Measurements from ENCODE around the gene VMP1.
"Not testable (repeated sequence)": the region's sequence is repeated elsewhere in the genome, so short reads cannot be mapped to it uniquely, and the experiment has no call there.

The VMP1 gene

DNA sequence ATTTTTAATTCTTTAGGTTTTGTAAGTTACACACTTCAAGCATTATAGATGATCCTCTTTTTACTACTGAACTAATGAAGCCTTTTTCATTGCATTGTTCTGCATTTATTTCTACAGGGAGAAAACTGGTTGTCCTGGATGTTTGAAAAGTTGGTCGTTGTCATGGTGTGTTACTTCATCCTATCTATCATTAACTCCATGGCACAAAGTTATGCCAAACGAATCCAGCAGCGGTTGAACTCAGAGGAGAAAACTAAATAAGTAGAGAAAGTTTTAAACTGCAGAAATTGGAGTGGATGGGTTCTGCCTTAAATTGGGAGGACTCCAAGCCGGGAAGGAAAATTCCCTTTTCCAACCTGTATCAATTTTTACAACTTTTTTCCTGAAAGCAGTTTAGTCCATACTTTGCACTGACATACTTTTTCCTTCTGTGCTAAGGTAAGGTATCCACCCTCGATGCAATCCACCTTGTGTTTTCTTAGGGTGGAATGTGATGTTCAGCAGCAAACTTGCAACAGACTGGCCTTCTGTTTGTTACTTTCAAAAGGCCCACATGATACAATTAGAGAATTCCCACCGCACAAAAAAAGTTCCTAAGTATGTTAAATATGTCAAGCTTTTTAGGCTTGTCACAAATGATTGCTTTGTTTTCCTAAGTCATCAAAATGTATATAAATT lies 132.3 kb downstream of the VMP1 start:
- no peak for DNase-seq (ENCODE audit: low read depth in 3 of 3)

DNA sequence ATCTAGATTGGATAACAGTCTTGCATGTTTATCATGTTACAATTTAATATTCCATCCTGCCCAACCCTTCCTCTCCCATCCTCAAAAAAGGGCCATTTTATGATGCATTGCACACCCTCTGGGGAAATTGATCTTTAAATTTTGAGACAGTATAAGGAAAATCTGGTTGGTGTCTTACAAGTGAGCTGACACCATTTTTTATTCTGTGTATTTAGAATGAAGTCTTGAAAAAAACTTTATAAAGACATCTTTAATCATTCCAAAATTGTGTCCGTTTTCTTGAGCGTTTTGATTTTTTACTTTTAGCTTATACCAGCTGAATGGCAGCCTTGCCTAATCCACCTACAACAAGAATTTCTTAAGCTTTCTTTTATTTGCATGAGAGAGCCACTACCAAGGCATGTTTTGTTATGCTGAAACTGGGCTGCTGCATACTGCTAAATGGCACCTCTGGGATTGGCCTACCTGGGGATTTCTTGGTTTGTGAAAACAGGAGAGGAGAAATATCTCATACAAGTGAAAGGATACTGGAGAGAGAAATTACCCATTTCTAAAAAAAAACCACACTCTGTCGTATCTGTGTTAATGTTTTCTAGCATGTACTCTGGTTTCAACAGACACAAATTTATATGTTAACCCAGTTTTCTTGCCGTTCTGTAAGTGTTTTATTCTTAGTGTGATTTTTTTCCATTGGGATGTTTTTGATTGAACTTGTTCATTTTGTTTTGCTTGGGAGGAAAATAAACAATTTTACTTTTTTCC lies 133.1 kb downstream of the VMP1 start:
- DNase-seq (ENCODE audit: low read depth in 3 of 3): no peak

DNA sequence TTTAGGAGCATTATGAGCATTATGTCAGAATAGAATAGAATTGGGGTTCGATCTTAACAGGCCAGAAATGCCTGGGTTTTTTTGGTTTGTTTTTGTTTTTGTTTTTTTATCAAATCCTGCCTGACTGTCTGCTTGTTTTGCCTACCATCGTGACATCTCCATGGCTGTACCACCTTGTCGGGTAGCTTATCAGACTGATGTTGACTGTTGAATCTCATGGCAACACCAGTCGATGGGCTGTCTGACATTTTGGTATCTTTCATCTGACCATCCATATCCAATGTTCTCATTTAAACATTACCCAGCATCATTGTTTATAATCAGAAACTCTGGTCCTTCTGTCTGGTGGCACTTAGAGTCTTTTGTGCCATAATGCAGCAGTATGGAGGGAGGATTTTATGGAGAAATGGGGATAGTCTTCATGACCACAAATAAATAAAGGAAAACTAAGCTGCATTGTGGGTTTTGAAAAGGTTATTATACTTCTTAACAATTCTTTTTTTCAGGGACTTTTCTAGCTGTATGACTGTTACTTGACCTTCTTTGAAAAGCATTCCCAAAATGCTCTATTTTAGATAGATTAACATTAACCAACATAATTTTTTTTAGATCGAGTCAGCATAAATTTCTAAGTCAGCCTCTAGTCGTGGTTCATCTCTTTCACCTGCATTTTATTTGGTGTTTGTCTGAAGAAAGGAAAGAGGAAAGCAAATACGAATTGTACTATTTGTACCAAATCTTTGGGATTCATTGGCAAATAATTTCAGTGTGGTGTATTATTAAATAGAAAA lies 133.8 kb downstream of the VMP1 start:
- not testable (repeated sequence) for DNase-seq (ENCODE audit: low read depth in 3 of 3)

DNA sequence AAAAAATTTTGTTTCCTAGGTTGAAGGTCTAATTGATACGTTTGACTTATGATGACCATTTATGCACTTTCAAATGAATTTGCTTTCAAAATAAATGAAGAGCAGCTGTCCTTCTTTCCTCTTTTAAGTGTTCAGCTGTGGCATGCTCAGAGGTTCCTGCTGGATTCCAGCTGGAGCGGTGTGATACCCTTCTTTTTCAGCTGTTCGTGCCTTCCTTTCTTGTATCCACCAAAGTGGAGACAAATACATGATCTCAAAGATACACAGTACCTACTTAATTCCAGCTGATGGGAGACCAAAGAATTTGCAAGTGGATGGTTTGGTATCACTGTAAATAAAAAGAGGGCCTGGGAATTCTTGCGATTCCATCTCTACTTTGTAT lies 134.4 kb downstream of the VMP1 start:
- not testable (repeated sequence) for DNase-seq (ENCODE audit: low read depth in 3 of 3)

DNA sequence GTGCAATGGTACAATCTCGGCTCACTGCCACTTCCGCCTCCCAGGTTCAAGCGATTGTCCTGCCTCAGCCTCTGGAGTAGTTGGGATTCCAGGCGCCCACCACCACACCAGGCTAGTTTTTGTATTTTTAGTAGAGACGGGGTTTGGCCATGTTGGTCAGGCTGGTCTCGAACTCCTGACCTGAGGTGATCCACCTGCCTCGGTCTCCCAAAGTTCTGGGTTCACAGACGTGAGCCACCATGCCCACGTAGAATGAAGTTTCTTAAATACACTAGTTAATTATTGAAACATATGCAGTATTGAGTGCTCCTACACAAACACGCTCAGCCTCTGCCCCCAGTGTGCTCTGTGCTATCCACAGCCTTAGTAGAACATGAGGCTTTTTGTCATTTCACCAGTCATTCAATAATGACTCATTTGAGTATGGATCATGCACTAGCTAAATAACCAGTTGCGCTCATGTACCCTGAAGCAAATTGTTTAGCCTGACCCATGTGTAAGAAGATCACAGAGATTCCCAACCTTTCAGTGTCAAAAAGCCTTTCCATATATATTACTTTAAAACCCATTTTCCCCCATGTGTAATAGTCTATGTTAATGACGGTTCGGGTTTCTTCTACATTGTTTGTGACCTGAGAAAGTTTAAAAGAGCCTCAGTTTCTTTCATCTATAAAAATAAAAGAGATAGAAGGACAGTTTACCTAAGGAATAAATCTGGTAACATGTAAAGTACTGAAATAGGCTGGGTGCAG lies 135.6 kb downstream of the VMP1 start:
- peak in 1 of 3 donors; percentile 72 for DNase-seq (ENCODE audit: low read depth in 3 of 3)

DNA sequence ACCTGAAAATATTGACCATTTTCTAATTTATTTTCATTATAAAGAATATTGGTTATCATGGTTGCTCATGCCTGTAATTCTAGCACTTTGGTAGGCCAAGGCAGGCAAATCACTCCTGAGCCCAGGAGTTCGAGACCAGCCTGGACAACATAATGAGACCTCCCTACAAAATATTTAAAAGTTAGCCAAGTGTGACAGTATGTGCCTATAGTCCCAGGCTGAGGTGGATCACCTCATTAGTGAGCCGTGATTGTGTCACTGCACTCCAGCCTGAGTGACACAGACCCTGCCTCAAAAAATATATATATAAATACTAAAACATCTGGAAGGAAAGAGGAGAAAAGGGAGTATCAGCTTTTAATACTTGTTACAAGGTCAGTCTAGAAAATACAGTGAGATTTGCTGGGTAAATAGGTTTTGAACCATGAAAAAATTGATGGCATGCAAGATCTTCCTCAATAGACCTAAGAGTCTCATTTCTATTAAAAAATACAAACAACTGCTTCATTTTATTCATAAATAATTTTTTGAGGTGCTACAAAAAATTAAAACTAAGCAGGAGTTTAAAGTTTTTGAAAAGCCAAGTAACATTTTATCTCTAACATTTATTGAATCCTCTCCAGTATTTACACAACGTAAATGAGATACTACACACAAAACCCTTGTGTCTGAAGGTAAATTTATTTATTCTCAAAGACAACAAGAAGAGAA lies 137.6 kb downstream of the VMP1 start:
- no peak for DNase-seq (ENCODE audit: low read depth in 3 of 3)

DNA sequence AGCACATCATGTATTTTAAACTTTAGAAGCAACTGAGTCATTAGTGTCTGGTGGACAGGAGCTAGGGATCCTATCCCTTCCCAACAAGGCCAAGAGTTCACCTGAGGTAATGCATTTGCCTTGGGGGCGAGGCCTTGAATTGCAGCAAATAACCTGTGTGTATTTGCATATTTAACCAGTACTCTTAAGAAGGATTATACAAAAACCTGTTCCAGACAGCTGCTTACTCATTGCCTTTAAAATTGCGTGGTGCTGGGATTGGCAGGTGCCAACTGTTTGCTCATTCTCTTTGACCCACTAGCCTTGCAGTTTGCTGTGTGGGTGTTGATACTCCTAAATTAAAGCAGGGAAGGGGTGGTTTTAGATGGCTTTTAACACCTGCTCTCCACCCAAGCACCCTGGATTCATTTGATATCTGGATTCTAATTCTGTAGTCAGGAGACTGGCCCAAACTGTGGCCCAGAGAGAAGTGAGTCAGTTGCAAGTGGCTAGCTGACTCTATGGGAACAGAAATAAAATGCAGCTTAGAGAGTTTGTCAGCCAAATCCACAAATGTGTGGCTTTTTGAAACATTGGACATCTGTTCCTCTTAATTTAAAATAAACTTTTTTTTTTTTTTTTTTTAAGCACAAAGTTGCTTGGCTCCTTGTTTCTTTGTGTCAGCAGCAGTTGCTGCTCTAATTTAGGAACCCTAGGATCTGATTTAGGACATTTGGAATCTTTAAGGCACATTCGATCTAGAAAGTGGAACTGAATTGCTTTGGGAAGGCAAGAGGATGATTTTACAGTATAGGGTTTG lies 138.3 kb downstream of the VMP1 start:
- no peak for DNase-seq (ENCODE audit: low read depth in 3 of 3)

DNA sequence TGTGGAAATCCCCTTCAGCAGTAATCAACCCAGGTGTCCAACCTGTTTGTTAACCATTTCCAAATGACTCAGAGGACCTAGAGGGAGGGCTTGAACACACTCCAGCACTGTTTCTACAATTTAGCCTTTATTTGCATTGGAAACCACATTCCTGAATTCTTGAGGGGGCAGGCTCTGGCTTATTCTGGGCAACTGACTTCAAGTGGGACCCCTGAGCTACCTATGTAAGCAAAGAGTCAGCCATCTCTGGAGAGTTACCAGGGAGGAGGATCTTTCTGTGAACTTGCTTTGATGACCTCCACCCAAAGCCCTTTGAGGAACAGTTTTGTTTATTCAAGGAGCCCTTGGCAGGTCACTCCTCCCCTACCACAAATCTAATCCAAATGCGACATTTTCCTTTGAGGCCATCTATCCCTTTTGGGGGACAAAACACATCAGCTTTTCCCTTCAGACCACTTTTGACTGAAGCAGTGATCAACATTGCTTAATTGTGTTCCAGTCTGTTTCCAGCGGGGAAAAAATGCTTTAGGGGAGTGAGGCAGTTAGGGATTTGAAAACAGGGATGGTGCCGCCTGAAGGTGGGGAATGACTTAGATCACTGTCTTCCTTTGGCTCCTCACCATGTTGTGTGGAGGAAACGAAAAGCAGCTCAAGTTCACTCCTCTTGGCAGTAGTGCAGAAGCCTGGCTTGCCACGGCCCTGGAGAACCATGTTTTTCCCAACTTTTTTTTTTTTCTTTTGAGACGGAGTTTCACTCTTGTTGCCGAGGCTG lies 139.1 kb downstream of the VMP1 start:
- DNase-seq (ENCODE audit: low read depth in 3 of 3): no peak

DNA sequence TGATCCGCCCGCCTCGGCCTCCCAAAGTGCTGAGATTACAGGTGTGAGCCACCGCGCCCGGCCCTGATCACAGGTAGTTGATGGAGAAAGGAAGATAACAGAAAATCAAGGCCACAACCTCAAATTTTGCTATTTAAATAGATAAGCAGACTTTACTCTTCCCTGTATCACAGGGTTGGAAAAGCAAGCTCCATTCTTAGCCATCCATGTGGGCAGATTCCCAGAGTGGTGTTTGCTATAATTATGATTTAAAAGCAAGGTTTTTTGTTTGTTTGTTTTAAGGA lies 140.9 kb downstream of the VMP1 start:
- DNase-seq (ENCODE audit: low read depth in 3 of 3): no peak

DNA sequence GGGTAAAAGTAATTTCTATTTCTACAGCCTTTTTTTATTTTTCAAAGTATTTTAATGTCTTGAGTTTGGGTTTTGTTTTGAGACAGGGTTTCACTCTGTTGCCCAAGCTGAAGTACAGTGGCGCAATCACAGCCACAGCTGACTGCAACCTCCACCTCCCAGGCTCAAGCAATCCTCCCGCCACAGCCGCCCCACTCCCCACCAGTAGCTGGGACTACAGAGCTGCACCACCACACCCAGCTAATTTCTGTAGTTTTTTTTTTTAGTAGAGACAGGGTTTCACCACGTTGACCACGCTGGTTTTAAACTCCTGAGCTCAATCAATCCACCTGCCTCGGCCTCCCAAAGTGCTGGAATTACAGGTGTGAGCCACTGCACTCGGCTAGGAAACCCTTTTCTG lies 141.3 kb downstream of the VMP1 start:
- no peak for DNase-seq (ENCODE audit: low read depth in 3 of 3)

DNA sequence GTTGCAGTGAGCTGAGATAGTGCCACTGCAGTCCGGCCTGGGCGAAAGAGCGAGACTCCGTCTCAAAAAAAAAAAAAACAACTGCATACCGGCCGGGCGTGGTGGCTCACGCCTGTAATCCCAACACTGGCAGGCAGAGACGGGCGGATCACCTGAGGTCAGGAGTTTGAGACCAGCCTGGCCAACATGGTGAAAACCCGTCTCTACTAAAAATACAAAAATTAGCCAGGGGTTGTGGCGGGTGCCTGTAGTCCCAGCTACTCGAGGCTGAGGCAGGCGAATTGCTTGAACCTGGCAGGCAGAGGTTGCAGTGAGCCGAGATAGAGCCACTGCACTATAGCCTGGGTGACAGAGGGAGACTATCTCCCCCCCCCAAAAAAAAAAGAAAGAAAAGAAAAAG lies 142.9 kb downstream of the VMP1 start:
- not testable (repeated sequence) for DNase-seq (ENCODE audit: low read depth in 3 of 3)

DNA sequence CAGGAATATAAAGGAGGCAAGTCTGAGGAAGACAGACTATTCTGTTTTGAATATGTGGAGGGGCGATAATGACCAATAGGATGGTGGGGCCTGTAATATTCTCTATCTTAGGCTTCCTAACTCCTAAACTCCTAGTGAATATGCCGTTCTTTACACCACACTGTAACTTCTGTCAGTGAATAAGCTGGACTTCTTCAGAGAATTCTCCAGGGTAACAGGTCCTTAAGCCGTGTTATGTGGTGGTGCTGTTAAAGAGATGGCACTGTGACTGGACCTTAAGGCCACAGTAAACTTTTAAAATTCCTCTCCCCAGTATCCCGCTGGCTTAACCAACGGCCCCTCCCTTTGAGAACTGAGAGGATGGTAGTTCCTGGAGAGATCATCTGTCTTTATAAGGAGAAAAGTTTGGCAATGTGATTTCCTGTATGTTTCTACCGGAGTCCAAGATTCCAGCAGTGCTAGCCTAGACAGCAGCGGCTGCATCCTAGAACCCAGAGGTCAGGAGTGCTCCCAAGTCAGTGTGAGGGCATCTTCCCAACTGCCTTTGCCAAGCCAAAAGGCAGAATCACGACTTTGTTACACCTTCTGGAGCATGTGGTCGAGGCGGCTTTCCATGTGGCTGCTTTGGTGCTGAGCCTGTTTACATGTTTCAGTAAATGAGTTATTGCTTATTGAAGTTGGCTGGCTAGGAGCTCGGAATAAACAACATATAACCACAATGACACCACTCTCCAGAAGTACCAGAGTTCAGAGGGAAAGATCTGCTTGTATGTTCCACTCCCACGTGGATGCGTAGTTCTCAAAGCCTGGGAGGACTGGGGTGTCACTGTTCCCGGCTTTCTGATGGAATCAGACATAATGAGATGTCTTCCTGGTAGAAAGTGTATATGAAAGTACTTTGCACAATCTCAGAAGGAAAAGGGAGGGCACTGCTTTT lies 144.3 kb downstream of the VMP1 start:
- no peak for DNase-seq (ENCODE audit: low read depth in 3 of 3)

DNA sequence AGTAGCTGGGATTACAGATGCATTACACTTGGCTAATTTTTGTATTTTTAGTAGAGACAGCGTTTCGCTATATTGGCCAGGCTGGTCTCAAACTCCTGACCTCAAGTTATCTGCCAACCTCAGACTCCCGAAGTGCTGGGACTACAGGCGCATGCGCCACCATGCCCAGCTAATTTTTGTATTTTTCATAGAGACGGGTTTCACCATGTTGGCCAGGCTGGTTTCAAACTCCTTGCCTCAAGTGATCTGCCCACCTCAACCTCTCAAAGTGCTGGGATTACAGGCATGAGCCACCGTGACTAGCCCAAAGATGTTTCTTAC lies 145.4 kb downstream of the VMP1 start:
- DNase-seq (ENCODE audit: low read depth in 3 of 3): not testable (repeated sequence)

DNA sequence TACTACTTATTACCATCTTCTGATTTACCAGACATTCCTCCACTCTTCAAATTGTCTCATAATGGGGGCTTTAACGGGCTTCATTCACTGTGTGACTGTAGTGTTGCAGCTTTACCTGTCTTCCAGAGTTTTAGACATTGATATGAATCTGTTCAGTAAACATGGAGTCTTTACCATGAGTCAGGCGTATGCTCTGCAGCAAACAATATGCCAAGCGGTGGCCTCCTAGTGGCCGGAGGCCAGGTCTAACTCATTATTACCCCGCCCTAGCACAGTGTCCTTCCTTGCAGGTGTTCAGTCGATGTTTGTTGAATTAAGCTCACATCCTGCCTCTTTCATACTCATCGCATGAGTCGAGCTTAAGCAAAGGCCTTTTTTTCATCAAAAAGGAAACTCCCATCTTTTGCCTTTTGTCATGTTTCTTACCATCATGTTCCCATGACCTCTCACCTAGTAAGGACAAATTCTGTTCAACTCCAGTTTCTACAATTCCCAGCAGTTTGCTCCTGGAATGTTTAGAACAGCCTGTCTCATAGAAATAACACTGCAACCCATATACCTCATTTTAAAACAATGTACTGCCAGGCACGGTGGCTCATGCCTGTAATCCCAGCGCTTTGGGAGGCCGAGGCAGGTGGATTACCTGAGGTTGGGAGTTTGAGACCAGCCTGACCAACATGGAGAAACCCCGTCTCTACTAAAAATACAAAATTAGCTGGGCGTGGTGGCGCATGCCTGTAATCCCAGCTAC lies 145.9 kb downstream of the VMP1 start:
- no peak for DNase-seq (ENCODE audit: low read depth in 3 of 3)

DNA sequence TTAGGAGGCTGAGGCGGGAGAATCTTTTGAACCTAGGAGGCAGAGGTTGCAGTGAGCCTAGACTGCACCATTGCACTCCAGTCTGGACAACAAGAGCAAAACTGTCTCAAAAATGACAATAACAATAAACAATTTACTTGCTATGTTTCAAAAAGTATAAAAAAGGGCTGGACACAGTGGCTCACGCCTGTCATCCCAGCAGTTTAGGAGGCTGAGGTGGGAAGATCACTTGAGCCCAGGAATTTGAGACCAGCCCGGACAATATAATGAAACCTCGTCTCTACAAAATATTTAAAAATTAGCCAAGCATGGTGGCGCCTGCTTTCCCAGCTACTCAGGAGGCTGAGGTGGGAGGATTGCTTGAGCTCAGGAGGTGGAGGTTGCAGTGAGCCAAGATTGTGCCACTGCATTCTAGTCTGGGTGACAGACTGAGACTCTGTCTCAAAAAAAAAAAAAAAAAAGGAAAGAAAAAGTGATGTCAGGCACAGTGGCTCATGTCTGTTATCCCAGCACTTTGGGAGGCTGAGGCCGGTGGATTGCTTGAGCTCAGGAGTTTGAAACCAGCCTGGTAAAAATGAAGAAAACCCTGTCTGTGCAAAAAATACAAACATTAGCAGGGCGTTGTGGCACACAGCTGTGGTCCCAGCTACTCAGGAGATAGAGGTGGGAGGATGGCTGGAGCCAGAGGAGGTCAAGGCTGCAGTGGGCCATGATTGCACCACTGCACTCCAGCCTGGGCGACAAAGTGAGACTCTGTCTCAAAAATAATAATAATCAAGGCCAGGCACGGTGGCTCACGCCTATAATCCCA lies 146.7 kb downstream of the VMP1 start:
- not testable (repeated sequence) for DNase-seq (ENCODE audit: low read depth in 3 of 3)

DNA sequence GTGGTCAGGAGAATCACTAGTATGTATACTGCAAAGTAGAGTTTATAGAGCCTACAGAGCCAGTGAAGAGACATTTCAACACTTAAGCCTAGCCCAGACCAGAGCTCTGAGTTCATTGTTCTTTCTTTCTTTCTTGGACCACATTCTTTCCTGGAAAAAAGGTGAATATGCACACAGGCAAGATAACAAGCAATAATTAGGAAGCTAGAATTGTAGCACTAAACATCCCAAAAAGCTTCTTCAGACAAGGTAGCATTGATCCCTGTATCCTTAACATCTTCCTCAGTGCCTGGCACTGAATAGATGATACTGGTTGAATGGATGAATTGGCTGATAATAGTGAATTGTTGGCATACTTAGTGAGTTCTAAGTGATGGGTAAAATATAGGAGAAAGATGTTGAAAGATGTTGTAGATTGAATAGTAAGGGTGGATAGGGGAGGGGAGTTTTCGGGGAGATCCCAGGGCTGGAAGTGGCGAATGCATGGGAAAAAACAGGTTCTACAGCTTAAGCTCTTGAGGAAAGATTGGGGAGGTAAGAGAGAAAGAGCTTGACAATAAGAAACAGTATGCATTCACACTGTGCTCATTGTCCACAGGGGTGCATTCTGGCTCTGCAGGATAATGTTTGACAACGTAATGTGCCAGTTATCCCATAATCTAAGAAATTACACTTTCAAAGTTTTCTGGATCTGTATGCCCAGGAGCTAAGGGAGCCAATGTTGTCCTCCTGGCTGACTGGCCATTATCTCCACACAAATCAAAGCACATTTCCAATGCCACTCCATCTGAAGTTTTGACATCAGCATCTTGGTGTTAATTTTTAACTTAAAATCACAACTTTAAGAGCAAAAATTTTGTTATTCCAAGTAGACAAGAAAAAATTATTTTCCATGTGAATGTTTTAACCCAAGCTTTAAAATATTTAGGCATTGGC lies 149.7 kb downstream of the VMP1 start:
- DNase-seq (ENCODE audit: low read depth in 3 of 3): no peak

All from stimulated activated CD4-positive, alpha-beta T cell treated with anti-CD3 and anti-CD28 coated beads, TNF-alpha, amount 100 ng/mL, for 48 hours (primary cell).